ENCODE results near the gene TBC1D10B.
A peak's percentile ranks its signal among the peaks of the same experiment; 100 is the strongest.

TBC1D10B gene

DNA sequence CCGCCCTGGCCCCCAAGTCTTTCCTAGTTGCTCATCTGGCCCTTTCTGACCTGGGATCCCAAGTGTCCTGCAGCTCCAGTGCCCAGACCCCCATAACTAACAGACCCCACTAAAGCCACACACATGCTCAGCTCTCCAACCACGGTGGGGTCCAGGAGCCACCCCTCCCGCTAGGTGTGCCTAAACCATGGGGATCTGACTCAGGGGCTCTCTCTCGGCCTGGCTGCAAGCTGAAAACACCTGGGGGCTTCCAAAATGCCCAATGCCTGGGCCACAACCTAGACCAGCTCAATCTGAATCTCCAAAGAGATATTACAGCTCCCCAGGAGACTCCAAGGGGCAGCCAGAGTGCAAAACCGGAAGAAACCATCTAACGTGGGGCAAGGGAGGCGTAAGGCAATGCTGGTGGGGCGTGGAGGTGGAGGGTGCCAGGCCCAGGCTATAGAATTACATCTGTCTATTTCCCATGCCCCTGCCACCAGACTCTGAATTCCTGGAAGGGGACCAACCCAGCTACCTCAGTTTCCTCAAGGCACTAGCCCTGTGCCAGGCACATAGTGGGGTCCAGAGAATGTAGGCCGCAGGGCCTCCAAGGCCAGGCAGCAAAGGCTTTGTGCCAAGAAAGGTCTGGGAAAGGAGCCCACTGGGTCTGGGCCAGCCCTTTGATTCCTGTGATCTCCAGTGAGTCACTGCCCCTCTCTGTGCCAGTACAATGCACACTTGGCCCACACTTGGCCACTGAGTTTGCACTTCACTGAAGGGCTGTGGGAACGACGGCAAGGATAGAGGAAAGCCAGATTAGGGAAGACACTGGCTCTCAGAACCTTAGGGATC is 18.5 kb downstream of the TBC1D10B start:
- H3K27ac ChIP-seq (ENCODE audit: extremely low read depth, low read depth, low read length): no peak overlapping the region
- POLR2A ChIA-PET: interaction anchor here (0.6 to 1.2 kb wide), 2 partner anchors 56 to 282 kb away, joined by 3 read pairs; no protein-coding TSS in a partner anchor

DNA sequence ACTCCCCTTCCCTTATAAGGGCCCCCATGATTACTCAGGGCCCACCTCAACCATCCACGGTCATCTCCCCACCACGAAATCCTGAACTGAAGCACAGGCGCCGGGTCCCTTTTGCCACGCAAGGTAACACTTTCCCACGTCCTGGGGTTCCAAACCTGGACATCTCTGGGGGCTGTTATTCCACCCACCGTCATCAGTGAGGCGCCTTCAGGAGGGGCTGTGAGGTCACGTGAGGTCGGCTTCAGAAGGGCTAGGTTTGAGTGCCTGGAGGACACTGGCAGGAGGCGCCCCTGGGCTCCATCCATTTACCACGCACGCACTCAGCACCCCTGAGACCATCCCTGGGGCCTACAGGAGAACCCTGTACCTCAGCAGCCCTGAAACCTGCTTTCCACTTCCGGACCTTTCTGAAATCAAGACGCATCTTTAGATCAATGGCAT is 19.3 kb downstream of the TBC1D10B start:
- Histone ChIP-seq H3K4me3 (ENCODE audit: low read depth, low read length) (no peak overlapping the region), H3K27ac (ENCODE audit: extremely low read depth, low read depth, low read length) (no peak overlapping the region), H3K36me3 (ENCODE audit: control insufficient read depth in 2 of 2, insufficient read depth in 1 of 2, low read length in 2 of 2) (peaks cover 5 to 45% of the 10 kb centered on the region in 2 experiments; a peak in 2 of 3 replicates), H3K9me3 (ENCODE audit: control insufficient read depth, insufficient read depth, low read depth, low read length) (no peaks in the 10 kb centered on the region), H3K4me1 (ENCODE audit: control insufficient read depth, insufficient read depth, low read length) (no peaks in the 10 kb centered on the region)
- TF ChIP-seq ZXDB (tag by site-specific recombination; IDR thresholded peaks at IDR 0.05) (no peak), HOXC10 (CRISPR knock-in tag; IDR thresholded peaks at IDR 0.05) (no peak), ZNF837 (tag by site-specific recombination; IDR thresholded peaks at IDR 0.05) (no peak), ZNF16 (tag by site-specific recombination; IDR thresholded peaks at IDR 0.05; ENCODE audit: low read depth) (no peak), HOXD13 (CRISPR knock-in tag; IDR thresholded peaks at IDR 0.05; ENCODE audit: borderline replicate concordance) (no peak), ZNF311 (tag by site-specific recombination; IDR thresholded peaks at IDR 0.05; ENCODE audit: borderline replicate concordance) (no peak), ZNF776 (tag by site-specific recombination; IDR thresholded peaks at IDR 0.05; ENCODE audit: borderline replicate concordance) (no peak)
- TF ChIP-seq, protein P1, sequence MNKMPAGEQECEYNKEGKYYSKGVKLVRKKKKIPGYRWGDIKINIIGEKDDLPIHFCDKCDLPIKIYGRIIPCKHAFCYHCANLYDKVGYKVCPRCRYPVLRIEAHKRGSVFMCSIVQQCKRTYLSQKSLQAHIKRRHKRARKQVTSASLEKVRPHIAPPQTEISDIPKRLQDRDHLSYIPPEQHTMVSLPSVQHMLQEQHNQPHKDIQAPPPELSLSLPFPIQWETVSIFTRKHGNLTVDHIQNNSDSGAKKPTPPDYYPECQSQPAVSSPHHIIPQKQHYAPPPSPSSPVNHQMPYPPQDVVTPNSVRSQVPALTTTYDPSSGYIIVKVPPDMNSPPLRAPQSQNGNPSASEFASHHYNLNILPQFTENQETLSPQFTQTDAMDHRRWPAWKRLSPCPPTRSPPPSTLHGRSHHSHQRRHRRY (tag by site-specific recombination; IDR thresholded peaks at IDR 0.05): no peak
- TF ChIP-seq, protein P2, sequence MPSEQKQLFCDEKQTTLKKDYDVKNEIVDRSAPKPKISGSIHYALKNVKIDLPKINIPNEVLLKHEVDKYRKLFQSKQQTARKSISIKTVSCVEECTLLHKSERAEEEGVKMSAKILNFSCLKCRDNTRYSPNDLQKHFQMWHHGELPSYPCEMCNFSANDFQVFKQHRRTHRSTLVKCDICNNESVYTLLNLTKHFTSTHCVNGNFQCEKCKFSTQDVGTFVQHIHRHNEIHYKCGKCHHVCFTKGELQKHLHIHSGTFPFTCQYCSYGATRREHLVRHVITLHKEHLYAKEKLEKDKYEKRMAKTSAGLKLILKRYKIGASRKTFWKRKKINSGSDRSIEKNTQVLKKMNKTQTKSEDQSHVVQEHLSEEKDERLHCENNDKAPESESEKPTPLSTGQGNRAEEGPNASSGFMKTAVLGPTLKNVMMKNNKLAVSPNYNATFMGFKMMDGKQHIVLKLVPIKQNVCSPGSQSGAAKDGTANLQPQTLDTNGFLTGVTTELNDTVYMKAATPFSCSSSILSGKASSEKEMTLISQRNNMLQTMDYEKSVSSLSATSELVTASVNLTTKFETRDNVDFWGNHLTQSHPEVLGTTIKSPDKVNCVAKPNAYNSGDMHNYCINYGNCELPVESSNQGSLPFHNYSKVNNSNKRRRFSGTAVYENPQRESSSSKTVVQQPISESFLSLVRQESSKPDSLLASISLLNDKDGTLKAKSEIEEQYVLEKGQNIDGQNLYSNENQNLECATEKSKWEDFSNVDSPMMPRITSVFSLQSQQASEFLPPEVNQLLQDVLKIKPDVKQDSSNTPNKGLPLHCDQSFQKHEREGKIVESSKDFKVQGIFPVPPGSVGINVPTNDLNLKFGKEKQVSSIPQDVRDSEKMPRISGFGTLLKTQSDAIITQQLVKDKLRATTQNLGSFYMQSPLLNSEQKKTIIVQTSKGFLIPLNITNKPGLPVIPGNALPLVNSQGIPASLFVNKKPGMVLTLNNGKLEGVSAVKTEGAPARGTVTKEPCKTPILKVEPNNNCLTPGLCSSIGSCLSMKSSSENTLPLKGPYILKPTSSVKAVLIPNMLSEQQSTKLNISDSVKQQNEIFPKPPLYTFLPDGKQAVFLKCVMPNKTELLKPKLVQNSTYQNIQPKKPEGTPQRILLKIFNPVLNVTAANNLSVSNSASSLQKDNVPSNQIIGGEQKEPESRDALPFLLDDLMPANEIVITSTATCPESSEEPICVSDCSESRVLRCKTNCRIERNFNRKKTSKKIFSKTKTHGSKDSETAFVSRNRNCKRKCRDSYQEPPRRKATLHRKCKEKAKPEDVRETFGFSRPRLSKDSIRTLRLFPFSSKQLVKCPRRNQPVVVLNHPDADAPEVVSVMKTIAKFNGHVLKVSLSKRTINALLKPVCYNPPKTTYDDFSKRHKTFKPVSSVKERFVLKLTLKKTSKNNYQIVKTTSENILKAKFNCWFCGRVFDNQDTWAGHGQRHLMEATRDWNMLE (tag by site-specific recombination; conservative IDR thresholded peaks at IDR 0.05; ENCODE audit: low read depth): no peak
- POLR2A ChIA-PET: interaction anchor here (0.6 to 1.2 kb wide), 3 partner anchors 57 to 1859 kb away, joined by 3 read pairs; no protein-coding TSS in a partner anchor
- CTCF ChIA-PET: interaction anchor here (1.1 kb wide), 1 partner anchor 51 kb away, joined by 3 read pairs; no protein-coding TSS in a partner anchor

More for the DNA sequence above, 18.5 kb downstream of the TBC1D10B start:
- Histone ChIP-seq H3K9me3 (ENCODE audit: control insufficient read depth, insufficient read depth, low read depth, low read length) (no peaks in the 10 kb centered on the region), H3K4me3 (ENCODE audit: low read depth, low read length) (no peak overlapping the region), H3K4me1 (ENCODE audit: control insufficient read depth, insufficient read depth, low read length) (no peaks in the 10 kb centered on the region), H3K36me3 (ENCODE audit: control insufficient read depth in 2 of 2, insufficient read depth in 1 of 2, low read length in 2 of 2) (peaks cover 5 to 51% of the 10 kb centered on the region in 2 experiments; a peak in 2 of 3 replicates)
- CTCF ChIA-PET: no interaction called here
- TF ChIP-seq ZNF416 (tag by site-specific recombination; IDR thresholded peaks at IDR 0.05): no peak
- TF ChIP-seq, protein P3, sequence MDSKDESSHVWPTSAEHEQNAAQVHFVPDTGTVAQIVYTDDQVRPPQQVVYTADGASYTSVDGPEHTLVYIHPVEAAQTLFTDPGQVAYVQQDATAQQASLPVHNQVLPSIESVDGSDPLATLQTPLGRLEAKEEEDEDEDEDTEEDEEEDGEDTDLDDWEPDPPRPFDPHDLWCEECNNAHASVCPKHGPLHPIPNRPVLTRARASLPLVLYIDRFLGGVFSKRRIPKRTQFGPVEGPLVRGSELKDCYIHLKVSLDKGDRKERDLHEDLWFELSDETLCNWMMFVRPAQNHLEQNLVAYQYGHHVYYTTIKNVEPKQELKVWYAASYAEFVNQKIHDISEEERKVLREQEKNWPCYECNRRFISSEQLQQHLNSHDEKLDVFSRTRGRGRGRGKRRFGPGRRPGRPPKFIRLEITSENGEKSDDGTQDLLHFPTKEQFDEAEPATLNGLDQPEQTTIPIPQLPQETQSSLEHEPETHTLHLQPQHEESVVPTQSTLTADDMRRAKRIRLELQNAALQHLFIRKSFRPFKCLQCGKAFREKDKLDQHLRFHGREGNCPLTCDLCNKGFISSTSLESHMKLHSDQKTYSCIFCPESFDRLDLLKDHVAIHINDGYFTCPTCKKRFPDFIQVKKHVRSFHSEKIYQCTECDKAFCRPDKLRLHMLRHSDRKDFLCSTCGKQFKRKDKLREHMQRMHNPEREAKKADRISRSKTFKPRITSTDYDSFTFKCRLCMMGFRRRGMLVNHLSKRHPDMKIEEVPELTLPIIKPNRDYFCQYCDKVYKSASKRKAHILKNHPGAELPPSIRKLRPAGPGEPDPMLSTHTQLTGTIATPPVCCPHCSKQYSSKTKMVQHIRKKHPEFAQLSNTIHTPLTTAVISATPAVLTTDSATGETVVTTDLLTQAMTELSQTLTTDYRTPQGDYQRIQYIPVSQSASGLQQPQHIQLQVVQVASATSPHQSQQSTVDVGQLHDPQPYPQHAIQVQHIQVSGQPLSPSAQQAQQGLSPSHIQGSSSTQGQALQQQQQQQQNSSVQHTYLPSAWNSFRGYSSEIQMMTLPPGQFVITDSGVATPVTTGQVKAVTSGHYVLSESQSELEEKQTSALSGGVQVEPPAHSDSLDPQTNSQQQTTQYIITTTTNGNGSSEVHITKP (tag by site-specific recombination; IDR thresholded peaks at IDR 0.05): peak; percentile 94
